ENCODE results near the gene DIP2B.

The DIP2B gene

GRCh38 chr12:50546441-50547318 is 41.9 kb downstream of the DIP2B start:
- DNase-seq = no peak
- H3K36me3 ChIP-seq (ENCODE audit: control insufficient read depth in 4 of 4, insufficient read depth in 4 of 4, low read length in 3 of 4) = peaks cover 0 to under 1% (median 0%) of the 10 kb centered on the region in 4 experiments
- H3K9me3 ChIP-seq (ENCODE audit: control extremely low read depth in 1 of 5, control insufficient read depth in 4 of 5, insufficient read depth in 2 of 5, low read depth in 1 of 5, low read length in 4 of 5) = no peaks in the 10 kb centered on the region
- H3K4me3 ChIP-seq (ENCODE audit: control insufficient read depth in 1 of 7, extremely low read depth in 1 of 7, insufficient read depth in 4 of 7, low read depth in 2 of 7, low read length in 6 of 7) = no peak overlapping the region
- H3K27me3 ChIP-seq (replicated peaks in 2 of 5; ENCODE audit: control insufficient read depth in 4 of 5, insufficient read depth in 5 of 5, low read length in 4 of 5) = no peaks in the 10 kb centered on the region
- H3K4me1 ChIP-seq (ENCODE audit: control extremely low read depth in 1 of 4, control insufficient read depth in 4 of 4, insufficient read depth in 4 of 4, low read length in 3 of 4) = peaks cover 0 to 3% (median 1%) of the 10 kb centered on the region in 4 experiments
- no peak overlapping the region for H3K27ac ChIP-seq (ENCODE audit: insufficient read depth in 1 of 2, low read depth in 1 of 2, low read length in 2 of 2, poor library complexity in 1 of 2, severe bottlenecking in 2 of 2)
- POLR2A ChIA-PET = no interaction called here
- 100% methylated on average over 3 of the region's 6 CpGs for WGBS (ENCODE audit: insufficient coverage)
- CTCF ChIA-PET = interaction anchor here (1.2 to 1.4 kb wide), 3 partner anchors 9 to 35 kb away, joined by 4 to 6 read pairs (median 5); no protein-coding TSS in a partner anchor

DNA sequence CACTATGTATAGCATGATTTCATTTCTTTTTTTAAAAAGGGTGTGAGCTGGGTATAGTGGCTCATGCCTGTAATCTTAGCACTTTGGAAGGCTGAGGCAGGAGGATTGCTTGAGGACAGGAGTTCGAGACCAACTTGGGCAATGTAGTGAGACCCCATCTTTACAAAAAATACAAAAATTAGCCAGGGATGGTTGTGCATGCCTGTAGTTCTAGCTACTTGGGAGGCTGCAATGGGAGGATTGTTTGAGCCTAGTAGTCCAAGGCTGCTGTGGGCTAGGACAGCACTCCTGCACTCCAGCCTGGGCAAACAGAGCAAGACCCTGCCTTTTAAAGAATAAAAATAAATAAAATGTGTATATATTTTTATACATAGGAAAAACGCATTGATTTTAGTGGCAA is 43.0 kb downstream of the DIP2B start:
- peaks cover 0 to 3% (median 0%) of the 10 kb centered on the region in 4 experiments for H3K36me3 ChIP-seq (ENCODE audit: control insufficient read depth in 4 of 4, insufficient read depth in 4 of 4, low read length in 3 of 4)
- H3K27ac ChIP-seq (ENCODE audit: insufficient read depth in 1 of 2, low read depth in 1 of 2, low read length in 2 of 2, poor library complexity in 1 of 2, severe bottlenecking in 2 of 2) = no peak overlapping the region
- H3K4me3 ChIP-seq (ENCODE audit: control insufficient read depth in 1 of 7, extremely low read depth in 1 of 7, insufficient read depth in 4 of 7, low read depth in 2 of 7, low read length in 6 of 7) = no peak overlapping the region
- ChIA-PET CTCF (interaction anchor here (0.8 to 2.0 kb wide), 5 partner anchors 10 to 39 kb away, joined by 3 to 6 read pairs (median 5); no protein-coding TSS in a partner anchor), POLR2A (no interaction called here)
- WGBS (ENCODE audit: insufficient coverage) = no CpG with 5 or more reads among the region's 2 CpGs
- no peaks in the 10 kb centered on the region for H3K9me3 ChIP-seq (ENCODE audit: control extremely low read depth in 1 of 5, control insufficient read depth in 4 of 5, insufficient read depth in 2 of 5, low read depth in 1 of 5, low read length in 4 of 5)
- no peaks in the 10 kb centered on the region for H3K27me3 ChIP-seq (replicated peaks in 2 of 5; ENCODE audit: control insufficient read depth in 4 of 5, insufficient read depth in 5 of 5, low read length in 4 of 5)
- H3K4me1 ChIP-seq (ENCODE audit: control extremely low read depth in 1 of 4, control insufficient read depth in 4 of 4, insufficient read depth in 4 of 4, low read length in 3 of 4) = peaks cover 0 to 3% (median 1%) of the 10 kb centered on the region in 4 experiments
- no peak for DNase-seq

DNA sequence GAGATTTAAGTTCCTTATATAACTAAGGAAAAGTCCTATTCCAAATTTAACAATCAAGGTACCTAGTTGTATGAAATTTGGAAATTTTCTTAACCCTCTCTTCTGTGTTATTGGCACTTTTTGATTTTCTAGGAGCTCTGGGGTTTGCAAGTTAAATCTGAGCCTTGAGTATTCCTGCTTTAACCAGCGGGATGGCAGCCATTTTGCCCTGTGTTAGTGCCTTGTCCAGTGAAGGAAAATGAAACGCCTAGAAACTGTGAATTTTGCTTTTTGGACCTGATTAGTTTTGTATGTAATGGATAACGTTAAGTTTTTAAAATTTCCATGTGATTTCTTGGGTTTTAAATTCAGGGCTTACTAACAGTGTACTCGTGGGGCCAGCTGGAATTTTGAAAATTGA is 45.1 kb downstream of the DIP2B start:
- ChIA-PET CTCF (interaction anchor here (0.7 to 2.3 kb wide), 6 partner anchors 10 to 41 kb away, joined by 3 to 5 read pairs (median 4); no protein-coding TSS in a partner anchor), POLR2A (no interaction called here)
- H3K4me1 ChIP-seq (ENCODE audit: control extremely low read depth in 1 of 4, control insufficient read depth in 4 of 4, insufficient read depth in 4 of 4, low read length in 3 of 4) = peaks cover 0 to 3% (median 1%) of the 10 kb centered on the region in 4 experiments
- peak overlapping the region in 1 of 7 experiments; percentile 13 for H3K4me3 ChIP-seq (ENCODE audit: control insufficient read depth in 1 of 7, extremely low read depth in 1 of 7, insufficient read depth in 4 of 7, low read depth in 2 of 7, low read length in 6 of 7)
- no peaks in the 10 kb centered on the region for H3K9me3 ChIP-seq (ENCODE audit: control extremely low read depth in 1 of 5, control insufficient read depth in 4 of 5, insufficient read depth in 2 of 5, low read depth in 1 of 5, low read length in 4 of 5)
- H3K27me3 ChIP-seq (replicated peaks in 2 of 5; ENCODE audit: control insufficient read depth in 4 of 5, insufficient read depth in 5 of 5, low read length in 4 of 5) = no peaks in the 10 kb centered on the region
- no peak for DNase-seq
- H3K27ac ChIP-seq (ENCODE audit: insufficient read depth in 1 of 2, low read depth in 1 of 2, low read length in 2 of 2, poor library complexity in 1 of 2, severe bottlenecking in 2 of 2) = peak overlapping the region in 1 of 2 experiments; percentile 59
- H3K36me3 ChIP-seq (ENCODE audit: control insufficient read depth in 4 of 4, insufficient read depth in 4 of 4, low read length in 3 of 4) = peaks cover 0 to 3% (median 1%) of the 10 kb centered on the region in 4 experiments
- WGBS (ENCODE audit: insufficient coverage) = 94% methylated on average over 3 of the region's 4 CpGs

- Histone ChIP-seq H3K27me3 (replicated peaks in 2 of 5; ENCODE audit: control insufficient read depth in 4 of 5, insufficient read depth in 5 of 5, low read length in 4 of 5) (no peaks in the 10 kb centered on the region), H3K9me3 (ENCODE audit: control extremely low read depth in 1 of 5, control insufficient read depth in 4 of 5, insufficient read depth in 2 of 5, low read depth in 1 of 5, low read length in 4 of 5) (no peaks in the 10 kb centered on the region), H3K36me3 (ENCODE audit: control insufficient read depth in 4 of 4, insufficient read depth in 4 of 4, low read length in 3 of 4) (peaks cover 0 to 3% (median 1%) of the 10 kb centered on the region in 4 experiments), H3K27ac (ENCODE audit: insufficient read depth in 1 of 2, low read depth in 1 of 2, low read length in 2 of 2, poor library complexity in 1 of 2, severe bottlenecking in 2 of 2) (peak overlapping the region in 1 of 2 experiments; percentile 59), H3K4me1 (ENCODE audit: control extremely low read depth in 1 of 4, control insufficient read depth in 4 of 4, insufficient read depth in 4 of 4, low read length in 3 of 4) (peaks cover 0 to 8% (median 2%) of the 10 kb centered on the region in 4 experiments), H3K4me3 (ENCODE audit: control insufficient read depth in 1 of 7, extremely low read depth in 1 of 7, insufficient read depth in 4 of 7, low read depth in 2 of 7, low read length in 6 of 7) (peak overlapping the region in 1 of 7 experiments; percentile 13)
- 49% methylated on average over 7 of the region's 9 CpGs for WGBS (ENCODE audit: insufficient coverage)
- ChIA-PET POLR2A (interaction anchor here (0.6 kb wide), 1 partner anchor 12 kb away, joined by 5 read pairs; no protein-coding TSS in a partner anchor), CTCF (interaction anchor here (0.9 to 2.3 kb wide), 5 partner anchors 12 to 42 kb away, joined by 3 to 5 read pairs (median 5); no protein-coding TSS in a partner anchor)
- DNase-seq = peak; percentile 64 to 88 (median 68)
Observed at GRCh38 chr12:50550530-50551223, 45.9 kb downstream of the DIP2B start.

- Histone ChIP-seq H3K4me1 (ENCODE audit: control extremely low read depth in 1 of 4, control insufficient read depth in 4 of 4, insufficient read depth in 4 of 4, low read length in 3 of 4) (peaks cover 0 to 8% (median 2%) of the 10 kb centered on the region in 4 experiments), H3K4me3 (ENCODE audit: control insufficient read depth in 1 of 7, extremely low read depth in 1 of 7, insufficient read depth in 4 of 7, low read depth in 2 of 7, low read length in 6 of 7) (no peak overlapping the region), H3K9me3 (ENCODE audit: control extremely low read depth in 1 of 5, control insufficient read depth in 4 of 5, insufficient read depth in 2 of 5, low read depth in 1 of 5, low read length in 4 of 5) (no peaks in the 10 kb centered on the region), H3K36me3 (ENCODE audit: control insufficient read depth in 4 of 4, insufficient read depth in 4 of 4, low read length in 3 of 4) (peaks cover 0 to 3% (median 1%) of the 10 kb centered on the region in 4 experiments), H3K27me3 (replicated peaks in 2 of 5; ENCODE audit: control insufficient read depth in 4 of 5, insufficient read depth in 5 of 5, low read length in 4 of 5) (no peaks in the 10 kb centered on the region), H3K27ac (ENCODE audit: insufficient read depth in 1 of 2, low read depth in 1 of 2, low read length in 2 of 2, poor library complexity in 1 of 2, severe bottlenecking in 2 of 2) (no peak overlapping the region)
- POLR2A ChIA-PET = no interaction called here
- WGBS (ENCODE audit: insufficient coverage) = 100% methylated on average over 1 of the region's 2 CpGs
- CTCF ChIA-PET = interaction anchor here (0.8 to 2.3 kb wide), 4 partner anchors 11 to 43 kb away, joined by 3 to 5 read pairs (median 4); no protein-coding TSS in a partner anchor
- peak in 1 of 3 donors; percentile 33 for DNase-seq
Observed at GRCh38 chr12:50551866-50552265, 47.1 kb downstream of the DIP2B start.

DNA sequence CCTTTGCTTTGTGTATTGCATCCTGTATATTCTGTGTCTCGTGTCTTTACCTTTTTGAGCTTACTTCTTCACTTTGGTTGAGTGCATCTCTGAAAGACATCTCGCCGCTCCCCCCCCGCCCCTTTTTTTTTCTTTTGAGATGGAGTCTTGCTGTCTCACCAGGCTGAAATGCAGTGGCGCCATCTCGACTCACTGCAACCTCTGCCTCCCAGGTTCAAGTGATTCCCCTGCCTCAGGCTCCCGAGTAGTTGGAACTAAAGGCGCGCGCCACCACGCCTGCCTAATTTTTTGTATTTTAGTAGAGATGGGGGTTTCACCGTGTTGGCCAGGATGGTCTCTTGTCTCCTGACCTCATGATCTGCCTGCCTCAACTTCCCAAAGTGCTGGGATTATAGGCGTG is 49.9 kb downstream of the DIP2B start:
- CTCF ChIA-PET = interaction anchor here (1.0 to 1.5 kb wide), 3 partner anchors 8 to 17 kb away, joined by 3 to 4 read pairs (median 3); no protein-coding TSS in a partner anchor

More for the DNA sequence above, 49.9 kb downstream of the DIP2B start:
- no peak for DNase-seq
- POLR2A ChIA-PET = no interaction called here
- Histone ChIP-seq H3K4me1 (ENCODE audit: control extremely low read depth in 1 of 4, control insufficient read depth in 4 of 4, insufficient read depth in 4 of 4, low read length in 3 of 4) (peaks cover 0 to 14% (median 7%) of the 10 kb centered on the region in 4 experiments), H3K27ac (ENCODE audit: insufficient read depth in 1 of 2, low read depth in 1 of 2, low read length in 2 of 2, poor library complexity in 1 of 2, severe bottlenecking in 2 of 2) (no peak overlapping the region), H3K9me3 (ENCODE audit: control extremely low read depth in 1 of 5, control insufficient read depth in 4 of 5, insufficient read depth in 2 of 5, low read depth in 1 of 5, low read length in 4 of 5) (no peaks in the 10 kb centered on the region), H3K27me3 (replicated peaks in 2 of 5; ENCODE audit: control insufficient read depth in 4 of 5, insufficient read depth in 5 of 5, low read length in 4 of 5) (no peaks in the 10 kb centered on the region), H3K36me3 (ENCODE audit: control insufficient read depth in 4 of 4, insufficient read depth in 4 of 4, low read length in 3 of 4) (peaks cover 0 to 7% (median 1%) of the 10 kb centered on the region in 4 experiments), H3K4me3 (ENCODE audit: control insufficient read depth in 1 of 7, extremely low read depth in 1 of 7, insufficient read depth in 4 of 7, low read depth in 2 of 7, low read length in 6 of 7) (no peak overlapping the region)
- 100% methylated on average over 4 of the region's 13 CpGs for WGBS (ENCODE audit: insufficient coverage)

Measured in common myeloid progenitor, CD34-positive (primary cell).